Heart right ventricle (tissue), 16 donors: ENCODE measurements around the gene CACNA1C. TPM values are rescaled to one million over a fixed set of nuclear protein-coding genes. Genes with fewer than 3 reads are reported as not detected.

Source experiments
- ATAC-seq, 8 donors: fragments of 200-7000 bp; cut with Tn5 transposase; one replicate each; pipeline ENCODE4 v1.9.1; 2020; ENCODE audit warnings: mild to moderate bottlenecking in 8 of 8, moderate library complexity in 8 of 8, moderate number of reproducible peaks in 1 of 8
- DNase-seq, 2 donors: peaks; one replicate each; pipeline ENCODE4 v3.0.0-alpha.2; 2020
- H3K27ac ChIP-seq, 10 donors: fragments of 200-600 bp; sonication (generic) in 2 of 10; one replicate each; pipeline versions ENCODE4 v1.5.0 to v1.8.0; 2020 to 2022; ENCODE audit warnings: mild to moderate bottlenecking in 3 of 10
- H3K27me3 ChIP-seq, 7 donors: fragments of 200-600 bp; one replicate each; pipeline ENCODE4 v1.8.0; 2021 to 2022; ENCODE audit warnings: mild to moderate bottlenecking in 2 of 7
- H3K36me3 ChIP-seq, 9 donors: fragments of 200-600 bp; sonication (generic) in 1 of 9; one replicate each; pipeline versions ENCODE4 v1.5.0 to v1.8.0; 2020 to 2022; ENCODE audit warnings: mild to moderate bottlenecking in 2 of 9
- H3K4me1 ChIP-seq, 9 donors: fragments of 200-600 bp; sonication (generic) in 1 of 9; one replicate each; pipeline versions ENCODE4 v1.5.0 to v1.8.0; 2020 to 2022; ENCODE audit warnings: mild to moderate bottlenecking in 4 of 9
- H3K4me3 ChIP-seq, 10 donors: fragments of 200-600 bp; sonication (generic) in 2 of 10; one replicate each; pipeline versions ENCODE4 v1.5.0 to v1.8.0; 2020 to 2022; ENCODE audit warnings: mild to moderate bottlenecking in 7 of 10, moderate library complexity in 2 of 10
- H3K9me3 ChIP-seq, 11 donors: fragments of 200-600 bp in 10 of 11; sonication (generic) in 2 of 11; one replicate each; pipeline versions ENCODE4 v1.5.0 to v1.8.0; 2013 to 2022; ENCODE audit warnings: mild to moderate bottlenecking in 2 of 11, control low read depth in 1 of 11, moderate library complexity in 1 of 11
- WGBS, 2 donors: extraction: QIAGEN DNeasy Blood & Tissue Kit; methylation state at CpG; one replicate each; pipeline ENCODE4 v1.1.7; 2013; ENCODE audit warnings: inconsistent platforms in 1 of 2; 5-methylcytosine and 5-hydroxymethylcytosine counted together
- intact Hi-C, 10 donors: fragments of 100-400 bp; cut with DNase I; formaldehyde crosslinking; loops; one replicate each; pipeline versions ENCODE4 v1.11.1 to v1.14.2; 2022
- polyA plus RNA-seq, 2 donors: library from polyadenylated mRNA; stranded (reverse); fragments of 200-250 nt; gene quantifications; one replicate each; pipeline ENCODE4 v1.2.3, GENCODE V29; 2013
- total RNA-seq, 10 donors: library from RNA; stranded (reverse); fragmentation: NEBNext Ultra II Directional in 3 of 10; extraction: Animal tissue kit (Norgen Biotek cat#: 25700) in 3 of 10; gene quantifications; one replicate each; pipeline versions ENCODE4 v1.2.1 to v1.2.4, GENCODE V29; 2021 to 2023
- TF ChIP-seq, protein P1 (sequence below), 9 donors: fragments of 200-600 bp; sonication (generic) in 2 of 9; IDR thresholded peaks; one replicate each; pipeline versions ENCODE4 v1.5.0 to v1.8.0; 2021 to 2022; ENCODE audit warnings: antibody characterized with exemption in 9 of 9, mild to moderate bottlenecking in 5 of 9, moderate library complexity in 1 of 9
- donor health status: Arrhythmogenic right ventricular cardiomyopathy.
- donor health status: ischemic (EF 13 %, LVEDD 7.1; RV severe dilation, severe dysfunction).
- donor health status: healthy with polysubstance abuse.
- donor health status: DM: no; HTN: yes; CAD: no.
- donor health status: DM: no; HTN: no; CAD: no.
- donor health status: ischemic (EF 25% LVEDD 6.9; RV normal size, moderate dysfunction).
- donor health status: ischemic (EF 25% LVEDD 5.7; RV mildly dilated, moderate dysfunction).
- donor health status: healthy.
- donor health status: DM: yes; HTN: yes; CAD: no.
- donor health status: Ischemic cardiomyopathy.
- donor health status: ischemic (EF 35%, LVEDD 5.7; RV mildly dilated, moderate dysfunction).
- donor health status: nonischemic (EF 11% LVEDD 7.7; RV severe dilation, severe dysfunction).
- donor health status: DM: yes; HTN: yes; CAD: no.
- donor health status: PGD.
- donor health status: ischemic (EF 29% LVEDD 5.4; RV normal size, mild dysfunction).
- donor health status: nonischemic (EF 23%, LVEDD 6.1; RV moderate dilation, normal function).

Gene CACNA1C
- total and polyA plus RNA-seq, 12 donors = 19.1 to 222 (median 183) TPM

DNA sequence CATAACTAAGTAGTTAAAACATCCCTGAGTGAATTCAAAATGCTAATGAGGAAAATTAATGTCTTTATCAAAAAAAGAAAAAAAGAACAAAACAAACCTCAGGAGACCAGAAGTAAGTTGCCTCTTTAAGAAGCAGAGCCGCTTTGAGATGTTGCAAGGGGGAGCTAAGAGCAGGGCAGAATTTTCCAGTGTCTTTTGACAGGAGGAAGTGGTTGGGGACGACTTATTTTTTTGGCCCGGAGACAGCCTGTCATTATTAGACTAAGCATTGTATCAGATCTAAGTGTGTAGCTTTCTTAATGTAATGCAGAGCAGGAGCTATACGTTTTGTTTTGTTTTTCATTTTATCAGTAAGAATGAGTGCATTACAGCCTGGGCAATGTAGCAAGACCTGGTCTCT is 206.6 kb downstream of the CACNA1C start:
- Histone ChIP-seq H3K9me3 (no peaks in the 10 kb centered on the region), H3K27ac (peak overlapping the region in 3 of 10 donors; percentile 17 to 51 (median 28)), H3K36me3 (no peaks in the 10 kb centered on the region), H3K4me3 (no peak overlapping the region), H3K27me3 (no peaks in the 10 kb centered on the region), H3K4me1 (peaks cover 9 to 85% (median 65%) of the 10 kb centered on the region in 9 donors)
- intact Hi-C loops = no loop called here
- TF ChIP-seq, protein P1, sequence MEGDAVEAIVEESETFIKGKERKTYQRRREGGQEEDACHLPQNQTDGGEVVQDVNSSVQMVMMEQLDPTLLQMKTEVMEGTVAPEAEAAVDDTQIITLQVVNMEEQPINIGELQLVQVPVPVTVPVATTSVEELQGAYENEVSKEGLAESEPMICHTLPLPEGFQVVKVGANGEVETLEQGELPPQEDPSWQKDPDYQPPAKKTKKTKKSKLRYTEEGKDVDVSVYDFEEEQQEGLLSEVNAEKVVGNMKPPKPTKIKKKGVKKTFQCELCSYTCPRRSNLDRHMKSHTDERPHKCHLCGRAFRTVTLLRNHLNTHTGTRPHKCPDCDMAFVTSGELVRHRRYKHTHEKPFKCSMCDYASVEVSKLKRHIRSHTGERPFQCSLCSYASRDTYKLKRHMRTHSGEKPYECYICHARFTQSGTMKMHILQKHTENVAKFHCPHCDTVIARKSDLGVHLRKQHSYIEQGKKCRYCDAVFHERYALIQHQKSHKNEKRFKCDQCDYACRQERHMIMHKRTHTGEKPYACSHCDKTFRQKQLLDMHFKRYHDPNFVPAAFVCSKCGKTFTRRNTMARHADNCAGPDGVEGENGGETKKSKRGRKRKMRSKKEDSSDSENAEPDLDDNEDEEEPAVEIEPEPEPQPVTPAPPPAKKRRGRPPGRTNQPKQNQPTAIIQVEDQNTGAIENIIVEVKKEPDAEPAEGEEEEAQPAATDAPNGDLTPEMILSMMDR (IDR thresholded peaks at IDR 0.05) = no peak
- 29 to 30% methylated on average over 4 of the region's 4 CpGs for WGBS, 2 donors
- DNase-seq (no peak), ATAC-seq (peak in 3 of 8 donors; percentile 17 to 42 (median 29))

DNA sequence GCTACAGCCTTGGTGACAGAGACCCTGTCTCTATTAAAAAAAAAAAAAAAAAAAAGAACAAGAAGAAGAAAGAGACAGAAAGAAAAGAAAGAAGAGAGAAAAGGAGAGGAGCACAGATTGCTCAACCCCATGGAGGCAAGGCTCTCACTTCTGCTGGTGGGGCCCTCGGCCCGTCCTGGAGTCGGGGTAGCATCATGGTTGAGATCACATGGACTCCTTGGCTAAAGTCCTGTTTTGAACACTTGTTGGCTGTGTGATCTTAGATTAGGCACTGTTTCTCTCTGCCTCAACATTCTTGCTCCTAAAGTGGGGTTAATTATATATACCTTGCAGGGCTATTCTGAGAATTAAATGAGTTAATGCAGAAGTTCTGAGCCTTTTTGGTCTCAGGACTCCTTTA is 207.7 kb downstream of the CACNA1C start:
- ATAC-seq = no peak
- H3K27ac ChIP-seq = no peak overlapping the region
- WGBS, 2 donors = 34 to 58% methylated on average over 3 of the region's 3 CpGs
- H3K4me3 ChIP-seq = no peak overlapping the region
- no peaks in the 10 kb centered on the region for H3K9me3 ChIP-seq
- TF ChIP-seq, protein P1 (IDR thresholded peaks at IDR 0.05) = no peak
- peaks cover 10 to 90% (median 75%) of the 10 kb centered on the region in 9 donors for H3K4me1 ChIP-seq
- no peaks in the 10 kb centered on the region for H3K27me3 ChIP-seq
- intact Hi-C loops = no loop called here
- DNase-seq = no peak
- no peaks in the 10 kb centered on the region for H3K36me3 ChIP-seq

DNA sequence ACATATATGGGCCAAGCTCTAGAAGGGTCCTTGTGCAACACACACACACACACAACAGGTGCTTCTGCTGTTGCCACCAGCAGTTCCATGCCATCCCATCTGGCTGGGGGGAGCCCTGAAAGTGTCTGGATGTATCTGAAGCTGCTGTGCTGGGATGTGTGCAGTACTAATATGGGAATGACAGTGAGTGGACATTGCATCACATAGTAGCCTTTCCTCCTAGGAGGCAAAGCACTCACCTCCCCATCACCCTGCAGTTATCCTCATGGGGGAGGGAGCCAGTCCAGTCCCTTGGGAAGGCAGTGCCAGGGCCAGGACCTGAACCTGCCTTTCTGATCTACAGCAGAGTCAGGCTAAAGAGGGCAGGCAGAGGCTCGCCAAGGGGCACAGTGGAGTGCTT is 208.9 kb downstream of the CACNA1C start:
- intact Hi-C loops = no loop called here
- H3K27me3 ChIP-seq = no peaks in the 10 kb centered on the region
- no peak overlapping the region for H3K27ac ChIP-seq
- 87 to 88% methylated on average over 1 of the region's 1 CpG for WGBS, 2 donors
- no peak for DNase-seq
- peak in 1 of 8 donors; percentile 7 for ATAC-seq
- H3K4me3 ChIP-seq = no peak overlapping the region
- H3K4me1 ChIP-seq = peaks cover 13 to 99% (median 82%) of the 10 kb centered on the region in 9 donors
- H3K9me3 ChIP-seq = no peaks in the 10 kb centered on the region
- TF ChIP-seq, protein P1 (IDR thresholded peaks at IDR 0.05) = no peak
- H3K36me3 ChIP-seq = no peaks in the 10 kb centered on the region

DNA sequence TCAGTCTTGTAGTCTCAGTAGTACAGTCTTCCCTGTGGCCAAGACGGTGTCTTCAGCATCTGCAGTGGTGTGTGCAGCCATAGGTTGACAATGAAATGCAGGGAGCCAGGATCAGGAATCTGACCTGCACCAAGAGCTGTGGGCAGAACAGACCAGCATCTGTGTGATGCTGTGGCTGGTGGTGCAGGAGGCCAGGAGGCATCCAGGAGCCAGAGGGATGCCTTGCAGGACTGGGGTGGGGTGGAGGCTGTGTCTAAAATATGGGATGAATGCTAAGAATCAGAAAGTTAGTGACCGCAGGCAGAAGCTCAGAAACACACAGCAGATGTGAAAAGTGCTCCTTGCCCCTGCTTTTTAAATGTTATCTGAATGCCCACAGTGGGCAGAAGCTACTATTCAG is 209.7 kb downstream of the CACNA1C start:
- Histone ChIP-seq H3K9me3 (no peaks in the 10 kb centered on the region), H3K4me3 (no peak overlapping the region), H3K27me3 (no peaks in the 10 kb centered on the region), H3K4me1 (peaks cover 16 to 100% (median 84%) of the 10 kb centered on the region in 9 donors), H3K36me3 (no peaks in the 10 kb centered on the region), H3K27ac (no peak overlapping the region)
- DNase-seq (no peak), ATAC-seq (no peak)
- 99 to 100% methylated on average over 2 of the region's 2 CpGs for WGBS, 2 donors
- TF ChIP-seq, protein P1 (IDR thresholded peaks at IDR 0.05) = no peak
- intact Hi-C loops = no loop called here
